Activated gamma-delta T cell (primary cell): ENCODE data around the gene AHSG.
"Not testable (repeated sequence)": the region's sequence is repeated elsewhere in the genome, so short reads cannot be mapped to it uniquely, and the experiment has no call there.

Experiments used
- DNase-seq: peaks from one replicate; lab custom pipeline; 2025; lab: John Stamatoyannopoulos, UW

The AHSG gene

DNA sequence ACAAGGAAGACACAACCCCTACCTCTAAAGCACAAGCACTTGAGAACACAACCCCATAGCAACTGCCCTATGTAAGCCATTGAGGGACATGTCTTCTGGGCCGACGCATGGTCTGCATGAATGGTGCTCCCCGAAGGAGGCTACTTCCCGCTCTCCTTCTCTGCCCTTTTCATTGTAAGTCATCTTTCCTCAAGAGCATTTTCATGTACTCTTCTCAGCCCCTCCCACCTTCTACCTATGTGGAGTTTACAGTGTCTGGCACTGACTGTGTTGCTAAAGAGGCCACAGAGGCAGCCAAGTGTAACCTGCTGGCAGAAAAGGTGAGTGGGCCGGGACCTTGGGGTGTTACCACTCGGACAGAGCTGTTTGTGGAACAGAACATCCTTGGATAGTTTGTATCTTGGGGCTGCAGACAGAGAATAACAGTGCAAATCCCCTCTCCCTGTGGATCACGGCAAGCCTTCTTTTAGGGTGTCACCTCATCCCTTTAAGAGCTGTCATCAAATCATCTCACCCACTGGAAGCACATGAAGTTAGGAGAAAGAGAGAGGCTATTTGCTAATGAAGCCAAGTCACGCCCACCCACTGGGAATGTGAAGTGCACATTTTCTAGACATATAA, 5.6 kb downstream of the AHSG start:
- no peak for DNase-seq

- no peak for DNase-seq
Observed at GRCh38 chr3:186619787-186620212, 6.9 kb downstream of the AHSG start.

DNA sequence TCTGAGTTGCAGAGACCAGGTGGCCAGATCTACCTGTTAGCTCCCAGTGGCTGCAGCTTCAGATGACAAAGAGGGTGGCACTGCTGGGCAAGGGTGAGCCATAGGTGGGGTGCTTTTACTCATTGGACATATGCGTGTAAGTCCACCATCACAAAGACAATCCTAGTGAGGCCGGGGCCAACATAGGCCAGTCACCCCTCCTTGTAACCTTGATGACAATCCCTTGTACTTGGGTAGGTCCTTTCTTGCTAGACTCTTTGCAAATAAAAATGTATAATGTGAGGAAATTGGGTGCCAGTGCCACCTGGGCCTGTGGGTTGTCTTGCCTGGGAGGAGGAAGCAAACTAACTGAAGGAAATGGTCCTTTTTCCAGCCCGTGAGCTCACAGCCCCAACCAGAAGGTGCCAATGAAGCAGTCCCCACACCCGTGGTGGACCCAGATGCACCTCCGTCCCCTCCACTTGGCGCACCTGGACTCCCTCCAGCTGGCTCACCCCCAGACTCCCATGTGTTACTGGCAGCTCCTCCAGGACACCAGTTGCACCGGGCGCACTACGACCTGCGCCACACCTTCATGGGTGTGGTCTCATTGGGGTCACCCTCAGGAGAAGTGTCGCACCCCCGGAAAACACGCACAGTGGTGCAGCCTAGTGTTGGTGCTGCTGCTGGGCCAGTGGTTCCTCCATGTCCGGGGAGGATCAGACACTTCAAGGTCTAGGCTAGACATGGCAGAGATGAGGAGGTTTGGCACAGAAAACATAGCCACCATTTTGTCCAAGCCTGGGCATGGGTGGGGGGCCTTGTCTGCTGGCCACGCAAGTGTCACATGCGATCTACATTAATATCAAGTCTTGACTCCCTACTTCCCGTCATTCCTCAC, 7.6 kb downstream of the AHSG start:
- DNase-seq, result no peak

GRCh38 chr3:186621894-186622650, 9.2 kb downstream of the AHSG start:
- DNase-seq, result no peak

DNA sequence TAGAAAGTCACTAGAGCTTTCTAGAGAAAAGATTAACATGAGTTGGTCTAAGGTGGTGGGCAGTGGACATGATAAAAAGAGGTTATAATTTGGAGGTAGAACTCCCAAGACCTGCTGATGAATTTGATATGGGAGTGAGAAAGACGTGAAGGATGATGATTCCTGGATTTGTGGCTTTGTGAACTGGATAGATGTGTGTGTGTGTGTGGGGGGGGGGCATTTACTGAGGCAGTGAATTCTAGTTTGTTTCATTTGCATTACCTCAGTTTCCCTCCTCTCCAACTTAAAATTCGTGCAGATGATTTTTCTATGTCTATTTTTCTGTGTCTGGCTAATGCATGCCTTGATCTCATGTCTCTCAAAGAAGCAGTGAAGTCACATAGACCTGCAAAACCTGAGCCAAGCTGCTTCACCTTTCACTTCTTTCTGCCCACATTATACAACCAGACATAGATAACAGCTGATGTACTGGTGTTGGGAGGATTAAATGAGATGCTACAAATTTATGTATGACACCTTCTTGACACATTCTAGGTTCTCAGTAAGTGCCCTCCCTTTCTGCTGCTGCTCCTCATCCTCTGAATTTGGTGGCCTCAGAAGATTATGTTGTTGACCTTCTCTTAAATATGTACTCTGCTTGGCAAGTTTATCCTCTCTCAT, 9.9 kb downstream of the AHSG start:
- no peak for DNase-seq

DNA sequence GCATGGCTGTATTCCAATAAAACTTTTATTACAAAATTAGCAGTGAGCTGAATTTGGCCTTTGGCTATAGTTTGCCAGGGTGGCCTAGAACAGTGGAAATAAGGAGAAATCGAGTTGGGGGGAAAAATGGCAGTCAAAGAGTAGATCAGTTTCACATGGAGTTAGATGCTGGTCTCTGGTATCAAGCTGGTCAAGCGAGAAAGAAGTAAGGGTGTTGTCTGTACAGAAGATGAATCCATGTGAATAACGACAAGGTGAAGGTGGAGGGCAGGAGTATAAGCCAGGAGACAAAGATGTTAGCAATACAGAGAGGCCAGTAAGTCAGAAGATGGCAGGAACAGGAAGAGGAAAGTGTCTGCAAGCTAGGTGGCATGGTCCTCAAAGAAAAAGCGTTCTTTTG, 11.7 kb downstream of the AHSG start:
- no peak for DNase-seq

DNA sequence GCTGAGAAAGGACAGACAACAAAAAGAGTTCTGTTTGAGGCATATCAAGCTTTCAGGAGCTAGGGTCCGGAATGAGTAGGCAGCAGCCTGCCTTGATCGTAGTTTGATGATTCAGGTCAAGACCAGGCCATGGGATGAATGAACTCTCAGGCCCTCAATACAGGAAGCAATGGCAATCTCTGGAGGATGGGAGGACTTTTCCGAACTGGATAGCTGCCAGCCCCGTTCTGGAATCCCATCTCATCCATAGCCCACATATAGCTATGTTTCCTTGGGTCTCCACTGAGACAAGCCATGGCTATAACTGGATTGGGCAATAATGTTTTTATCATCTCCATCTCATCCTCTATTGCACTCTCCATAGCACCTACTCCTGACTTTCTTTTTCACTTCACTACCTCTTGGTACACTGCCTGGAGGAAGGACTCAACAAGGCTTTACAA, 12.8 kb downstream of the AHSG start:
- no peak for DNase-seq

GRCh38 chr3:186626254-186626847, 13.5 kb downstream of the AHSG start:
- DNase-seq, result no peak

DNA sequence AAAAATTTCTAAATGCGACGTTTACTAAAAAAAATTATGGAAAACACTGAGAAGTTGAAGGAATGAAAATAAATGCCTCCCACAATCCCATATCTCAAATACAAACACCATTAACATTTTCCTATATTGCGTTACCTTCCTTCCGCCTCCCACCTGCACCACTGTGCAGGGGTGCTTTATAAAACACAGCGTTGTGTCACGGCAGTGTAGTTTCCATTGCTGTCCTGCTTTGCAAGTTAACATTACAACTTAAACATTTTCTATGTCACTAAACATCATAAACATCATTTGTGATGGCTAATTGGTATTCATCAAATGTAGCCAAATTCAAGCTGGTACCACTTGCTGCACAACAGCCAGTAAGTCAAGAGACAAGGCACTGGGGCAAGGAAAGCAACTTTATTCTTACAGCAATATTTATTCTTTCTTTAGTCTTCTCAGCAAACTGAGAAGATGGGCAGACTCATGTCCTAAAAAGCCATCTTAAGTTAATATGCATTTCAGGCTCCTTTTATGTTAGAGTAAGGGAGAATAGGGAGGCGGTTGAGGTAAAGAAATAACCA, 15.1 kb downstream of the AHSG start:
- DNase-seq, result no peak

DNA sequence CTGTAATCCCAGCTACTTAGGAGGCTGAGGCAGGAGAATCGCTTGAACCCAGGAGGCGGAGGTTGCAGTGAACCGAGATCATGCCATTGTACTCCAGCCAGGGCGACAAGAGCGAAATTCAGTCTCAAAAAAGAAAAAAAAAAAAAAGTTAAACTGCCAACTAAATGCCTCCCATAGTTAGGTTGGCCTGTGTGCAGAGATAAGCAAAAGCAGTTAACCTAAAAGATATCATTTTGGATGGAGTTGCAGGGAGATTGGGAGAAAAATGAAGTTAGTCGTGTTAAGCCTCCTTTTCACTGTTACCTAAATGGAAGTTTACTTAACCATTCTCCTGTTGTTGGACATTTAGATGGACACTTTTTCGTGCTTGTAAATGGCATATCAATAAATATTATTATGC, 15.9 kb downstream of the AHSG start:
- no peak for DNase-seq

DNA sequence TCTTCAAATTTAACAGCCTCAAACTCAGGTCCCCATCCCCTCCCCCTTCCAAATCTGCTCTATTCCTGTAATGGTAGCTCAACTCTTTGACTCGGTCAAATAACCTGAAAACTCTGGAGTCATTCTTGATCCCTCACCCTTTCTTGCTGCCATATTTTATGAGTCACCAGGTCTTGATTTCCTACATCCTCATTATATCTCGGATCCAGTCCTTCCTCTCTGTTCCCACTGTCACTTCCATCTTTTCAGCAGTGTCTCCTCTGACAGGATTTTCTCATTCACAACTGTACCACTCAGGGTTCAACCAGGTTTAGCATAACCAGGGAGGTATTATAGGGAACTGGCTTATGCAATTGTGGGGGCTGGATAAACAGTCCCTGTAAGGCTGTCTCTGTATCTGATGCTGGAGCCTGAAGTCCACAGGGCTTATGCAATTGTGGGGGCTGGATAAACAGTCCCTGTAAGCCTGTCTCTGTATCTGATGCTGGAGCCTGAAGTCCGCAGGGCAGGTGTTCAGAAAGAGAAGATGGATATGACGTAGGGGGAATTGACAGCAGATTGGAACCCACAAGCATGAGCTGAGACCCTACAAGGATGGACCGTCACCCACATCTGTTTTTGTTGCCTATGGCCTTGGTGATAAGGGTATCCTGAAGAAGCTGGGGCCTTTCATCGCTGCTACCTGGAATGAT, 18.2 kb downstream of the AHSG start:
- no peak for DNase-seq

DNA sequence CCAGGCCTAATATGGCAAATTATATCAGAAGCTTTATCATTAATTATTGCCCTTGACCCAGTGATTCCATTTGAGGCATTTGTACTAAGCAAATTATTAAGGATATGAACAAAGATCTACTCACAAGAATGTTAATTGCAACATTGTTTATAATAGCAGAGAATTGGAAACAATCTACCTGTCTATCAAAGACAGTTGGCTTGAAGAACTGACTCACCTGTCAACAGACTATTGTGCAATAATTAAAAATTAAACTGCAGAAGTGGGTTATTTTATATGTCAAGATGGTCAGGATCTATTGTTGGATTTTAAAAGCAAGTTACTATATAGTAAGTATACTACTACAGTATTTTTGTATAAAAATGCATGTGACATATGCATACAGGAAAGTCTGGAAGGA, 20.6 kb downstream of the AHSG start:
- DNase-seq, result no peak

GRCh38 chr3:186634207-186634606, 21.3 kb downstream of the AHSG start:
- DNase-seq, result not testable (repeated sequence)

DNA sequence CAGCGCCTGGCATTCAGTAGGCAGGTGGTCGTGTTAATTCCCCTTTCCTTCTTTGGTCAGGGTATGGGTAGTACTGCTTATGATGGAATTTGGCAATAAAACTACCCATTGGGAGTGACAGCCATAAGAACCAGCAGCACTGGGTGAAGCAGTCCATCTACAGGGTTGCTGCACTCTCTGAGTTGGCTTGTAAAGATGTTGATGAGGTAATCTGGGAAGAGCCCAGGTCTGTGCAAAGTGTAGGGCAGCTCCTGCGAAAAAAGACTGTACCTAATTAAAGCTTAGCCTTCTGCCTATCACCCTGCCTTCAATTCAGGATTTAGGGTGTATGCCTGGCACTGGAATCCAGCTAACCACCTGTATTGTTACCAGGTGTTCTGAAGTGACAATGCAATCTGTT, 22.7 kb downstream of the AHSG start:
- DNase-seq, result no peak

DNA sequence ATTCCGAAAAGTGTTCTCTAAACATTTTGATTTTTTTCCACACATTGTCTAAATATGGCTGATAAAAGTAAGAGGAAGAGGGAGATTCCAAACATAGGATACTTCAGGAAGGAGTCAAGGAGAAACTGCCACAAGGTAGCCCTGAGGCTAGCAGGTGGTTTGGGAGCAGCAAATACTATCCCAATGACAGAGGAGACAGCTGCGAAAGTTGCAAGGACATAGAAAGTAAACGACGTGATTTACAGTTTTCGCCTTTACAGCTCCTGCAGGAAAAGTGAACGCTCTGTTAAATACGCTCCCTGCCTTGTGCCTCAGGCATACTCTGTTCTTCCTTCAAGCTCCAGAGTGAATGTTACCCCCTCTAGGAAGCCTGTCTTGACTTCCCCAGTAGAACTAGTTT, 23.7 kb downstream of the AHSG start:
- DNase-seq, result no peak

DNA sequence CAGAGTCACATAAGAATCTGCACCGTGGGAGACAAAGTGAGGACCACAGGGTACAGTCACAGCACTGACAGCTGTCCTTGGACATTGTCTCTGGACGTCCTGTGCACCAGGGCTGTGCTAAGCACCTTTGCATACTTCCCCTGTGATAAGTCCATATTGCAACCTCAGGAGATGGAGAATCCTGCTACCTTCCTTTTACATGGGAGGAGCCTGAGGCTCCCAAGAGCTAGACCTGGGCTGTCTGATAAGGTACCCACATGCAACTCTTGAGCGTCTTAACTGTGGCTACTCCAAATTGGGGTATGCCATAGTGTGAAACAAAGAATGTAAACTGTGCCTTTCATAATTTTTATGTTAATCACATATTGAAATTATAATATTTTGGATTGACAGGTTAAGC, 24.8 kb downstream of the AHSG start:
- no peak for DNase-seq

DNA sequence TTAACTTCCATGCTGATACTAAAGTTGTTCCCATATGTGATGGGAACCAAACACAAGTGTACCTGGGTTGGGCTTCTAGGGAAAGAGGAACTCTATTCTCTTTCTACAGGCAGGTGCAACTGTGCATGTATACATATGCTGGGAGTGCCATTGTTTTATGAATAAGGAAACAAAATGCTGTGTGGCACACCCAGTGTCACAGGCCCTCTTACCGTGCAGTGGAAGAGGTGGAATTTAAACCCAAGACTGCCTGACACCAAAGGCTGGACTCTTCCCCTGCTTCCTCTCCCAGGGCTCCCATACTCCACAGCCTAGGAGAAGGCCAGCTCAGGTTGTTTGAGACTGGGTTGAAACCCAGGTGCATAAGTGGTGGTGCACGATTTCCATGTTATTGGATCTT, 25.4 kb downstream of the AHSG start:
- DNase-seq, result no peak

GRCh38 chr3:186639778-186640472, 27.1 kb downstream of the AHSG start, which contains the start of gene FETUB:
TSS of gene FETUB (plus strand) at chr3:186640399. CDS start at chr3:186640461, 62 bp downstream.
- no peak for DNase-seq

GRCh38 chr3:186640473-186640818, 27.6 kb downstream of the AHSG start:
- DNase-seq, result no peak

DNA sequence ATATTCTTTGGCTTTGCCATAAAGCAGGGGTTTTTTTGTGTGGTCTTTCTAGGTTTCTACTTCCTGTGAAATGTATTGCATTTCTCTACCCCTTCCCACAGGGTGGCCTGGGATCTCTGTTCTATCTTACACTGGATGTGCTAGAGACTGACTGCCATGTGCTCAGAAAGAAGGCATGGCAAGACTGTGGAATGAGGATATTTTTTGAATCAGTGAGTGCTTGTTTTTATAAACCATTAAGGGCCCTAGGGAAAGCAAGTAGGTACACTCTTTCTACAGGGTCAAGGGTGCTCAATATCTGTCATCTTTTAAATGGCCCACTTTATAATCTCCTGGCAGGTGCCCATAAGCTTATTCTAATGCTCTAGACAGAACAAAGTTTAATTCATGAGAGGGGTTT, 28.1 kb downstream of the AHSG start:
- no peak for DNase-seq
